Glutamatergic neuron (in vitro differentiated cells): ENCODE data around the gene OR5A2. TPM values are rescaled to one million over a fixed set of nuclear protein-coding genes. Genes with fewer than 3 reads are reported as not detected.
"Not testable (repeated sequence)": the region's sequence is repeated elsewhere in the genome, so short reads cannot be mapped to it uniquely, and the experiment has no call there.

Source experiments
- DNase-seq: peaks from one replicate; pipeline ENCODE4 v3.0.0; 2022
- H3K27ac Mint-ChIP-seq: one replicate; pipeline ENCODE4 v1.8.0; 2020; ENCODE audit warnings: mild to moderate bottlenecking, mixed read lengths, inconsistent platforms; ENCODE audit not compliant: unreplicated experiment
- H3K27me3 Mint-ChIP-seq: one replicate; pipeline ENCODE4 v1.8.0; 2020; ENCODE audit warnings: mild to moderate bottlenecking, moderate library complexity, mixed read lengths, inconsistent platforms; ENCODE audit not compliant: unreplicated experiment
- H3K36me3 Mint-ChIP-seq: one replicate; pipeline ENCODE4 v1.8.0; 2020; ENCODE audit warnings: mild to moderate bottlenecking, mixed read lengths, inconsistent platforms; ENCODE audit not compliant: unreplicated experiment
- H3K4me1 Mint-ChIP-seq: one replicate; pipeline ENCODE4 v1.8.0; 2020; ENCODE audit warnings: mild to moderate bottlenecking, low read depth, mixed read lengths, inconsistent platforms; ENCODE audit not compliant: unreplicated experiment
- H3K4me3 Mint-ChIP-seq: one replicate; pipeline ENCODE4 v1.8.0; 2020; ENCODE audit warnings: mild to moderate bottlenecking, mixed read lengths, inconsistent platforms; ENCODE audit not compliant: unreplicated experiment
- H3K9me3 Mint-ChIP-seq: one replicate; pipeline ENCODE4 v1.8.0; 2020; ENCODE audit warnings: mild to moderate bottlenecking, moderate library complexity, mixed read lengths, inconsistent platforms; ENCODE audit not compliant: unreplicated experiment
- CTCF ChIP-seq: fragments of 200-600 bp; sonication (generic); IDR thresholded peaks from one replicate; pipeline ENCODE4 v1.5.0; 2021; ENCODE audit not compliant: partially characterized antibody, unreplicated experiment
- total RNA-seq: library from RNA; stranded (reverse); fragmentation: NEBNext Ultra II Directional; extraction: Animal tissue kit (Norgen Biotek cat#: 25700); gene quantifications from one replicate; pipeline ENCODE4 v1.2.1, GENCODE V29; 2021; ENCODE audit not compliant: unreplicated experiment

Gene OR5A2
- total RNA-seq, 1 donor from 2014 or later = not detected

- no peak for TF ChIP-seq CTCF
- Mint-ChIP-seq H3K4me1 (no peaks in the 10 kb centered on the region), H3K27me3 (no peaks in the 10 kb centered on the region), H3K4me3 (no peak within 1 kb of the TSS), H3K9me3 (no peaks in the 10 kb centered on the region), H3K27ac (no peak within 1 kb of the TSS), H3K36me3 (no peaks in the 10 kb centered on the region)
- DNase-seq = no peak
Observed at GRCh38 chr11:59456661-59457060, 30.4 kb upstream of the OR5A2 start, which contains the start of gene OR4D6. Gene OR4D6 (plus strand): TSS chr11:59456961. CDS start chr11:59456961, 0 bp downstream.

- H3K36me3 Mint-ChIP-seq = no peaks in the 10 kb centered on the region
- no peak for DNase-seq
- no peaks in the 10 kb centered on the region for H3K4me1 Mint-ChIP-seq
- no peak overlapping the region for H3K27ac Mint-ChIP-seq
- H3K27me3 Mint-ChIP-seq = no peaks in the 10 kb centered on the region
- no peak for TF ChIP-seq CTCF
- no peak overlapping the region for H3K4me3 Mint-ChIP-seq
- no peaks in the 10 kb centered on the region for H3K9me3 Mint-ChIP-seq
Observed at GRCh38 chr11:59448484-59448883, 22.3 kb upstream of the OR5A2 start.

- not testable (repeated sequence) for H3K27ac Mint-ChIP-seq, DNase-seq, H3K4me3 Mint-ChIP-seq, H3K4me1 Mint-ChIP-seq, H3K36me3 Mint-ChIP-seq, H3K9me3 Mint-ChIP-seq, H3K27me3 Mint-ChIP-seq
Observed at GRCh38 chr11:59445624-59446023, 19.4 kb upstream of the OR5A2 start.

GRCh38 chr11:59437770-59438169, 11.6 kb upstream of the OR5A2 start:
- Mint-ChIP-seq H3K4me1 (peaks cover 2% of the 10 kb centered on the region), H3K27ac (no peak overlapping the region), H3K9me3 (no peaks in the 10 kb centered on the region), H3K36me3 (no peaks in the 10 kb centered on the region), H3K4me3 (peak overlapping the region; percentile 6), H3K27me3 (no peaks in the 10 kb centered on the region)
- no peak for TF ChIP-seq CTCF
- DNase-seq = no peak

DNA sequence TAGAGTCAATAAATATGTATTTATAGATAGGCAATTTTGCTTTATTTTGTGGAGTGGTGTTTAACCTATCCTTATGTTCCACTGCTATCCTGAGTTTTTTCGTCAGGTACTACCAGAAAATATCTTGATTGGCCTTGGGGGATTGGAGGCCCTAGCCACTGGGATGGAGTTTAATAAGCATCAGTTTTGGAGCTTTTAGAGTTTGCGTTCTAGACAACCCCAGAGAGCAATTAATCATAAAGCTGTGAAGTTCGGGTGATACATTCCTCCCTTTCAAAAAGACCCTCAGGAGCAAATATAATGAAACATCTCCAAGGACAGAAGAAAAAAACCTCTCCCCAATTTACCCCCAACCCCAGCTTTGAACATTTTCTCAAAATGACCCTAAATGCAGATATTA, 10.0 kb upstream of the OR5A2 start, which contains the start of gene OR5A1:
Gene OR5A1 (plus strand): TSS at position 301 of the 400 bp plus-strand sequence. CDS start 6,700 bp downstream, outside the sequence.
- H3K9me3 Mint-ChIP-seq = no peaks in the 10 kb centered on the region
- no peak for TF ChIP-seq CTCF
- H3K27me3 Mint-ChIP-seq = no peaks in the 10 kb centered on the region
- H3K27ac Mint-ChIP-seq = no peak within 1 kb of the TSS
- H3K36me3 Mint-ChIP-seq = no peaks in the 10 kb centered on the region
- no peak within 1 kb of the TSS for H3K4me3 Mint-ChIP-seq
- DNase-seq = no peak
- H3K4me1 Mint-ChIP-seq = peaks cover 2% of the 10 kb centered on the region
